NCI-H345 (cell line): ENCODE results near the gene SDSL.
A peak's percentile ranks its signal among the peaks of the same experiment; 100 is the strongest.

Experiments
- DNase-seq: peaks from one replicate; lab custom pipeline; 2025; lab: John Stamatoyannopoulos, UW

The SDSL gene

DNA sequence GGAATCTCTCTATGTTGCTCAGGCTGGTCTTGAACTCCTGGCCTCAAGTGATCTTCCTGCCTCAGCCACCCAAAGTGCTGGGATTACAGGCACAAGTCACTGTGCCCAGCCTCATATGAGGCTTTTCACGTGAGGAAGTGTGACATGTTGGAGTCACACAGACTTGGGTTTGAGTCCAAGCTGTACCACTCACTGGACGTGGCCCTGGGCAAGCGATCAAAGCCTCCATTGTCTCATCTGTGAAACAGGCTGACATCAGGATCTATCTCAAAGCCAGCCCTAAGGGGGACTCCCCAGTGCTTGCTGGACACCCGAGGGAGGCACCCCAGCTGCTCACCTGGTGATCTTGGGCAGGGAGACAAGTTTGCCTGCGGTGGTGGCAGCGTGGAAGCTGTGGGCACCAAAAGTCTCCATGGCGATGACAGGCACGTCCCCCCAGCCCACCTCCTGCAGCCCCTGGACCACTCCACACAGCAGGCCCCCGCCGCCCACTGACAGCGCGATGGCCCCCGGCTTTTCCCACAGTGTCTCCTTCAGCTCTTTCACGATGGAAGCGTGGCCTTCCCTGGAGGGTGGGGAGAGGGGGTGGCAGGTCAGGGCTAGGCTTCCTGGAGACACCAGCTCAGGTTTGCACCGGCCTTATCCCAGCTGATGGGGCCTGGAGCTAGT is 25.2 kb upstream of the SDSL start:
- DNase-seq, result no peak

DNA sequence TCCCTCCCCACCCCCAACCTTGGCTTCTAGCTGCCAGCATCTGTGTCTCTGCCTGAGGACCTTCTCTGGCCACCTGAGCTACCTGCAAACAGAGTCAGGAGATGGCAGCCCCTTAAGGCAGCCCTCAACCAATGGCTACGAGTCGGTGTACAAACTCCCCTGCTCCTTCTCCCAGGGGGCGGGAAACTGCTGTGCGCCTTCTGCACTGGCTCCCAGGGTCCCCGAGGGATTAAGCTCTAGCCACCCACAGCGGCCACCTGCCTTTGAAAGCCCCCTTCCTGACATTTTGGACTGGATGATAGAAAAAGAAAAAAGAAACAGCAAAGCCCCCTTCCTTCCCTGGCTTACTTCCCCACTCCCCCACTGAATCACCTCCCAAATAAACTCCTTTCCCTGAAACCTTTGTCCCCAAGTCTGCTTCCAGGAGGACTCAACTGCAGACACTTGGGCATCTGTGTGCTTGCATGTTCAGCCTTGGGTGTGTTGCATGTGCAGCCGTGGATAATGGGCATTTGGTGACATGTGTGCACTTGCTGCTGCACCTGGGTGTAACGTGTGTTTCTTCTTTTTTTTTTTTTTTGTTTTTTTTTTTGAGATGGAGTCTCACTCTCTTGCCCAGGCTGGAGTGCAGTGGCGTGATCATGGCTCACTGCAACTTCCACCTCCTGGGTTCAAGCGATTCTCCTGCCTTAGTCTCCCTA is 24.5 kb upstream of the SDSL start:
- DNase-seq, result no peak

DNA sequence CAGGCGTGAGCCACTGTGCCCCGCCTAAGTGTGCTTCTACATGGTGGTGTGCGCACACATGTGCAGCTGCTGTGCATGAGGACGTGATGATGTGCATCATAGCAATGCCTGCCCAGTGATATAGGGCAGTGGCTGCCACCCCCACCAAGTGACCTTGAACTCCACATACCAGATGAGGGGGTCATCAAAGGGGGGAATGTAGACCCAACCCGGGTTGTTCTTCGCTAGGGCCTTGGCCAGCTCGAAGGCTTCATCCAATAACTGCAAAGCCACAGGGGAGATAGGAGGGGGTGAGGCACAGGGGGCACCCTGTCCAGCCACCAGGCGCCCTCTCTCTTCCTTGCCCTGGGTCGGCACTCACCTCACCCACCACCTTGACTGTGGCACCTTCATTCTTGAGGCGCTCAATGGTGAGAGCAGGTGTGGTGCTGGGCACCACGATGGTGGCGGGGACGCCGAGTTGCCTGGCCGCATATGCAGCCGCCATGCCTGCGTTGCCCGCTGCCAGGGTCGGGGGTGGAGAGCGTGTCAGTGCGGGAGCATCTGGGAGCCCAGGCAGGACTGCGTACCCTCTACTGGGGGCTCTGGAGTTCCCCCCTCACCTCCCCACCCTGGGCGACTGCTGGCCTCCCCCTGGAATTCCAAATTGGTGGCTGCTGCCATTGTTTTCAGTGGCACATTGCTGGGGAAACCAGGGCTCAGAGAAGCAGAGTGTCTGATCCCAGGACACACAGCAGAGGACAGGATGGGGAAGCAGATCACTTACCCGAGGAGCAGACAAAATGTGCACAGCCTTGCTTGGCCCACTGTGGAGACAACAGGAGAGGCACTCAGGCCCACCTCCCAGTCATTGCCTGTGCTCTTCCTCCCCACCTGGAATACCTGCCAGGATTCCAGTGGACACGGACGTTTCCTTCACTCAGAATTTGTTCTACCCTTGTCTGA is 23.6 kb upstream of the SDSL start:
- no peak for DNase-seq

DNA sequence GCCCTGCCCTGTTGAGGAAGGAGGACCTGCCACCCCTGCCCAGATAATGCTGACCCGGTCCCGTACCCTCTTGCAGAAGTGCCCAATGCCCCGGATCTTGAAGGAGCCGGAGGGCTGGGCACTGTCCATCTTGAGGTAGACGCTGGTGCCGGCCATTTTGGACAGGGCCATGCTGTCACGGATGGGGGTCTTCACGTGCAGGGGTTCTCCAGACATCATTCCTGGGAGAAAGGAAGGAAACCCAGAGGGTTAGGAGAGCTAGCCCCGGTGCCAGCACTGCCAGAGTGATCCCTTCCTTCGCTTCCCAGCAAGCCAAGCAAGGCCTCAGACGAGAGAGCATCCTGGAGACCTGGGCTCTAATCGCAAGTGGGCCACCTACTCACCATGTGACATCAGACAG is 22.7 kb upstream of the SDSL start:
- no peak for DNase-seq

DNA sequence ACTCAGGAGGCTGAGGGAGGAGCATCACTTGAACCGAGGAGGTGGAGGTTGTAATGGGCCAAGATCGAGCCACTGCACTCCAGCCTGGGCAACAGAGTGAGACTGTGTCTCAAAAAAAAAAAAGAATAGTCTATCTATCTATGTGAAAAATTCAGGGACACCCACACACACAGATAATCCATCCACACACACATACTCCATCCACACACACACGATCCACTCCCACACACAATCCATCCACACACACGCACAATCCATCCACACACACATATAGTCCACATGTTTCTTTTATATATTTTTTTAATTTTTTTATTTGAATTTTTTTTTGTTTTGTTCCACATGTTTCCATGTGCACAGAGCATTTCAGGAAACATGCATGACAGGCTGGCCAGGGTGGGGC is 21.8 kb upstream of the SDSL start:
- DNase-seq, result no peak

DNA sequence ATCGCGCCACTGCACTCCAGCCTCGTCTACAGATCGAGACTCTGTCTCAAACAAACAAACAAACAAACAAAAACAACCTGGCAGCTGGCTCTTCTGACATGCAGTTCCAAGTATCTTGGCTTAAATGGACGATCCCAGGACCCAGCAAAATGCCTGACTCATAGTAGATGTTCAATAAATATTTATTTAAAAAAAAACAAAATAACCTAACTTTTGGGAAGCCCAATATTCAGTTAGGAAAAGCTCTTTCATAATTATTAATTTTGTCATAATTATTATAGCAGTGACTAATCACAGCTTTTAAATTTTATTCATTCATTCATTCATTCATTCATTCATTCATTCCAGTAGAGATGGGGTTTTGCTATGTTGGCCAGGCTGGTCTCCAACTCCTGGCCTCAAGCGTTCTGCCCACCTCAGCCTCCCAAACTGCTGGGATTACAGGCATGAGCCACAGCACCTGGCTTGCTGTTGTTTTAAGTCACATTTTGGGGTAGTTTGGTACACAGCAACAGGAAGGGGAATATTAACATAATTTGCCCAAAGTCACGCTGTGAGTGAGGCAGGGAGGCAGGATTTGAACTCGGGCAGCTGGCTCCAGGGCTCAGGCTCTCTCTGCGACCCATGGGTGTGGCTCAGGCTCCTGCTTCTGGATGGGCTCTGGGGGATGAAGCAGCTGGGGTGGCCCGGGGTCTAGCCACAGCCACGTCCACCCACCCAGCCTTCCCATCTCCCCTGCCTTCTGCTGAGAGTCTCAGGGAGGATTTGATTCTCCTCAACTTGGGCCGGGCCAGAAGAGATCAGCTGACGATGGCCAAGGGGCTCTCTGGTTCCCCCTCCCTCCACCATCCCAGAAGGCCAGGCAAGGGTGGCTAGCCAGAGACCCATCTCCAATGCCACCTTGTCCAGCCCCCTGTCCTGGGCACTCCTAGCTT is 20.8 kb upstream of the SDSL start:
- DNase-seq, result no peak

DNA sequence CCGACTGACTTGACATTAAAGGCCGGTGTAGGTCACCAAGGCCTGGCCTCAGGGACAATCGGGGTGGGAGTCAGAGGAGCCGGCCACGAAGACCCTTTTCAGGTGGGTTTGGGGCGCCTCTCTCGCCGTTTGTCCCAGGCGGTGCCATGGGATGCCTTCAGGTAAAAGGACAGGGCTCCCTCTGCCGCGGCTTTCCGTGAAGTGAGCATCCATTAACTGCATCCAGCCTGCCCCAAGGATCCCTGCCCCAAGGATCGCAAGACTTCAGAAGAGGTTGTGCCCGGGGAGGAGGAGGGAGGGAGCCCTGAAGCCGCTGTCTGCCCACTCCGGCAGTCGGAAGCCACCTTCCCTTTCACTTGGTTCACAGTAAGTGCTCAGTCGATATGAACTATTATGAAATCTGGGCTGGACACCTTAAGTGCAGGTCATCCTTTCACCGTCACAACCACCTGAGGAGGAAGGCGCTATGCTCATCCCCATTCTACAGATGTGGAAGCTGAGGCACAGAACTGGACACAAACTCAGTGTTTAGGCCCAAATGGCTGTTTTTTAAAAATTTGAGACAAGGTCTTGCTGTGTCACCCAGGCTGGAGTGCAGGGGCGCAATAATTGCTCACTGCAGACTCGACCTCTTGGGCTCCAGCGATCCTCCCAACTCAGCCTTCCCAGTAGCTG is 19.5 kb upstream of the SDSL start:
- DNase-seq, result no peak

DNA sequence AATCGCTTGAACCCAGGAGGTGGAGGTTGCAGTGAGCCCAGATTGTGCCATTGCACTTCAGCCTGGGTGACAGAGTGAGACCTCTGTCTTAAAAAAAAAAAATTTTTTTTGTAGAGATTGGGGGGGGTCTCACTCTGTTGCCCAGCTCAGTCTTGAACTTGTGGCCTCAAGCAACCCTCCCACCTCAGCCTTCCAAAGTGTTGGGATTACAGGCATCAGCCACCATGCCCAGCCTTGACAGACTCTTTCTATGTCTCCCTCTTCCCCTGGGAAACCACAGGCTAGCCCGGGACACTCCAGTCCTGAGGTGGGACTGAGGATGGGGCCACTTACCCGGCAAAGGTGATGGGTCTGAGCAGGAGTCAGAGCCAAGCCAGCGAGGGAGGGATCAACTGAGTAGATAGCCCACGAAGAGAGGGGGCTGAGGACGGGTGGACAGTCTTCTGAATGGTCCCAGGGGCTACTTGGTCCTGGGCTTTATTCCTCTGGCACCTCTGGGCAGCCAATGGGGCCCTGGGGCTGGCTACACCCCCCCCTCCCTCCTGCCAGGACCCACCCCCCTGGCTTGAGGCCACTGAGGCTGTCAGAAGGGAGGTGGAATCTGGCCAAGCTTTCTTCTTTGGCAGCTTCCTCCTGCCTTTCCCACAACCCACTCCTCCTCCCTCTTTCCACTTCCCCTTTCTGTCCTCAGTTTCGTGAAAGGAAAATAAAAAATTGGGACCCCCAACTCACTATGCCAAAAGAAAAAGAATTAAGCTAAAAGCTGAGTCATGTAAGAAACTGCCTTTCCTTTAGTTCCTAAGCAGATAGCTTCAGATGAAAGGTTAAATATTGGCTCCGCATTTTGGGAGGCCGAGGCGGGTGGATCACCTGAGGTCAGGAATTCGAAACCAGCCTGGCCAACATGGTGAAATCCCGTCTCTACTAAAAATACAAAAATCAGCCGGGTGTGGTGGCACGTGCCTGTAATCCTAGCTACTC is 18.5 kb upstream of the SDSL start, which contains the start of gene SDS:
Gene SDS (minus strand): TSS at position 453 of the 981 bp plus-strand sequence. CDS start 4,179 bp downstream, outside the sequence.
- DNase-seq, result no peak

DNA sequence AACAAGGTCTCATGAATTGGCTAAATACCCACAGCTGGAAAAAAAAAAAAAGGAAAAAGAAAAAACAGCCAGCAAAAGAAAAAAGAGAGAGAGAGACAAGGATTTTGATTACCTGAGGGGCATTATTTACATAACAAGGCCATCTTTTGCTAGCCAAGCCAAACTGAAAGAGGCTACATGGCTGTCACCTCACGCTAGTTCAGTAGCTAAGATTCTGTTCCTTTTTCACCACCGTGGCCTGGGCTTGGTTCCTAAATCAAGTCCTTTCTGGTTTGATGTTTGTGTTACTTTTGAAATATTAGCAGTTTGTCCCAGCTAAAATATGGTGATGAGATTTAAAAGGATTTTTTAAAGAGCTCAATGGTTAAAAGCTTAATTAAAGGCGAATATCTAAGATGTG is 16.5 kb upstream of the SDSL start:
- no peak for DNase-seq

DNA sequence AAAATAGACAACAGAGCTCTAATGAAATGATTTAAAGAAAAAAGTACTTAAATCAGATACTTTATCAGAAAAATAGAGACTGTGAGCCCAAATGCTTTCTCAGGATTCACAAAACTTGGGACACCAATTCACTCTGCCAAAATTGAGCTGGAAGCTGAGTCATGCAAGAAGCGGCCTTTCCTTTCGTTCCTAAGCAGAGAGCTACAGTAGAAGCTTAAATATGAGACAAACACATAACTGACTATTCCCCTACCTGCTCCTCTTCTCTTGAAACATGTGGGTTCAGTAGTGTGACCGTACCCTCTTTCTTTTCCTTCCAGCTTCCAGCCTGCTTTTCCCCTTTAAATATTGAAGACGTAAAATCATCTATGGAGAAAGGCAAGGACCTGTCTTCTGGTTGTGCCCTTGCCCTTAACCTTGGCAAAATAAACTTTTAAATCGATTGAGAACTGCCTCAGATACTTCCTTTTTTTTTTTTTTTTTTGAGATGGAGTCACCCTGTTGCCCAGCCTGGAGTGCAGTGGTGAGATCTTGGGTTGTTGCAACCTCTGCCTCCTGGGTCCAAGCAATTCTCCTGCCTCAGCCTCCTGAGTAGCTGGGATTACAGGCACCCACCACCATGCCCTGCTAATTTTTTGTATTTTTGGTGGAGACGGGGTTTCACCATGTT is 14.1 kb upstream of the SDSL start:
- DNase-seq, result no peak

DNA sequence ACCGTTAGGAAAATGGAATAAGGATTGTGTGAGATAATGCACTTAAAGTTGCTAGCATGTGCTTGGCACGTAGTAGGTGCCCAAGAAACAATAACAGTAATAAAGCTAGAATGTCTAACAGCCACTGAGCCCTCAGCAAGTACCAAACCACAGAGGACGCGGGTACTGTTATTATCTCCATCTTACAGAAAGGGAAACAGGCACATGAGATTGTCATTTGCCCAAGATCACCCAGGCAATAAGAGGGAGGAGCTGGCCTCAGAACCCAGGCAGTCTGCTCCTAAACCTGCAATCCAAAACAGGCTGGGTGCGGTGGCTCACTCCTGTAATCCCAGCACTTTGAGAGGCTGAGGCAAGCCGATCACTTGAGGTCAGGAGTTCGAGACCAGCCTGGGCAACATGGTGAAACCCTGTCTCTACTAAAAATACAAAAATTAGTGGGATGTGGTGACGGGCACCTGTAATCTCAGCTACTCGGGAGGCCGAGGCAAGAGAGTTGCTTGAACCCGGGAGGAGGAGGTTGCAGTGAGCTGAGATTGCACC is 13.4 kb upstream of the SDSL start:
- no peak for DNase-seq

DNA sequence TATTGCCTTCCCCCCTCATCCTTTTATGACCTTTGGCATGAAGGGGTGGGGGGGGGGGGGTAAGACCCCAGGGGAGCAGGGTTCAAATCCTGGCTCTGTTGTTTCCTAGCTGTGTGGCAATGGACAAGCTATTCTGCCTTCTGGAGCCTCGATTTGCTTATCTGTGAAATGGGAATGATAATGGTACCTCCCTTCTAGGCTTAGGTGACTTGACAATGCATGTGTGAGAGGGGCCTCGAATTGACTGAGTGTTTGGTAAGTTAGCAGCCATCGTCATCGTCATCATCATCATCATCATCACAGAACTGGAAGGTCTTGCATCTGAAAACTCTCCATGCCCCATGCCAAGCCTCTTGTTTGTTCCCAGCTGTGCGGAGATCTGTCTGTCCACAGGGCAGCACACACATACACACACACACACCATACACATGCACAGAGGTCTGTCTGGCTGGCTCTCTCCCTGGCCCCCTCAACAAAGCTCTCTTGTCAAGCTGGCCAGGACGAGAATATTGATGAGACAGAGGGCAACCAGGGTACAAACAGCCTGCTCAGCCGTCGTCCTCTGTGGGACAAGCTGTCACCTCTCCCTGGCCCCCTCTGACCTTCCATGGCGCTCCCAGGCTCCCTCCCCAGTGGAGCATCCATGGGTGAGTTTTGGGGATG is 12.6 kb upstream of the SDSL start:
- no peak for DNase-seq

DNA sequence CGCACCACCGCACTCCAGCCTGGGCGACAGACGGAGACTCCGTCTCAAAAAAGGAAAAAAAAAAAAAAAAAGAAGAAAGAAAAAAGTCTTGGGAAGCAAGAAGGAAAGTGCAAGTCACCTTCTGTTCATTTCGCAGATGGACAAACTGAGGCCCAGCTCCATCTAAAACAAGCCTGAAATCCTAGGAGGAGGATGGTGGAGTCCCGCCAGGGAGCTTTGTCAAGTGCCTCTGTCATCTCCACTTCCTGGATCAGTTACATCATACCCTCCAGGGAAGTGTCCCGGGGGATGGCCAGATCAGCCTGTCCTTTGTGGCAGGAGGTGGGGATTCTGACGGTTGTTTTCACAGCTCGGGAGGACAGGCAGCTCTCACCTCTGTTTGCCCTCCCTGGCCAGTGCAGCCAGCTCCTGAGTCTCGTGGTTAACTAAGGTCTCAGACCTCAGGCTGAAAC is 8.7 kb upstream of the SDSL start:
- peak; percentile 21 for DNase-seq

DNA sequence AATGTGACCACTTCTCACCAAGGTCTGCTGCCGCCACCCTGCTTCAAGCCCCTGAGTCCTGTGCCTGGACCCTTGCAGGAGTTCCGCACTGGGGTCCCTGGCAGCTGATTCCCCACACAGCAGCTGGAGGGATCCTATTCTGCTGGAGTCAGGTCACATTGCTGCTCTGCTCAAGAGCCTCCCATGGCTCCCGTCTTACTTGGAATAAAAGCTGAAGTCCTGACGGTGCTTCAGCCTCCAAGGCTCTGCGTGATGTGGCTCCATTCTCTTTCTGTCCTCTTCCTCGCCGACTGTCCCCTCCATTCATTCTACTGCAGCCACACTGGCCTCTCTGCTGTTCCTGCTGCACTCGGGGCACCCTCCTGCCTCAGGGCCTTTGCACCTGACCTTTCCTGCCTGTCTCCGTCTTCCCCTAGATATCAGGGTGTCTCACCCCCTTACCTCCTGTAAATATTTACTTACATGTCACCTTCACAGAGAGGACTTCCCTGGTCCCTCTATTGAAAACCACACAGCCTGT is 7.6 kb upstream of the SDSL start:
- DNase-seq, result no peak

DNA sequence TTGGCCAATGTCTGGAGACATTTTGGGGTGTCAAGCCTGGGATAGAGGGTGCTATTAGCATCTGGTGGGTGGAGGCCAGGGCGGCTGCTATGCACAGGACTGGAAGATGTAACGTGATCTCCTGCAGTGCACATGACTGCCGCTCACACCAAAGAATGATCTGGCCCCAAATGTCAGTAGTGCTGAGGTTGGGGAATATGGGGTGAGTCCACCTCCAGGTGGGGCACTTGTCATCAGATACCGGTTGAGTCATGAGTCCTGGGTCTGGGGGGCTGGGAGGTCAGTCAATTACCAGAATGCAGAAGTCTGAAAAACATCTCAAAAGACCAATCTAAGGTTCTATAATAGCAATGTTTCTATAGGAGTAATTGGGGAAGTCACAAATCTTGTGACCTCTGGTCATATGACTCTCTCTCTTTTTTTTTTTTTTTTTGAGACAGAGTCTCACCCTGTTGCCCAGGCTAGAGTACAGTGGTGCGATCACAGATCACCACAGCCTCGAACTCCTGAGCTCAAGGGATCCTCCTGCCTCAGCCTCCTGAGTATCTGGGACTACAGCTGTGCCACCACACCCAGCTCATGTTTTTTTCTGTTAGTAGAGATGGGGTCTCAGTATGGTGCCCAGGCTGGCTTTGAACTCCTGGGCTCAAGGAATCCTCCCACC is 6.0 kb upstream of the SDSL start:
- no peak for DNase-seq

DNA sequence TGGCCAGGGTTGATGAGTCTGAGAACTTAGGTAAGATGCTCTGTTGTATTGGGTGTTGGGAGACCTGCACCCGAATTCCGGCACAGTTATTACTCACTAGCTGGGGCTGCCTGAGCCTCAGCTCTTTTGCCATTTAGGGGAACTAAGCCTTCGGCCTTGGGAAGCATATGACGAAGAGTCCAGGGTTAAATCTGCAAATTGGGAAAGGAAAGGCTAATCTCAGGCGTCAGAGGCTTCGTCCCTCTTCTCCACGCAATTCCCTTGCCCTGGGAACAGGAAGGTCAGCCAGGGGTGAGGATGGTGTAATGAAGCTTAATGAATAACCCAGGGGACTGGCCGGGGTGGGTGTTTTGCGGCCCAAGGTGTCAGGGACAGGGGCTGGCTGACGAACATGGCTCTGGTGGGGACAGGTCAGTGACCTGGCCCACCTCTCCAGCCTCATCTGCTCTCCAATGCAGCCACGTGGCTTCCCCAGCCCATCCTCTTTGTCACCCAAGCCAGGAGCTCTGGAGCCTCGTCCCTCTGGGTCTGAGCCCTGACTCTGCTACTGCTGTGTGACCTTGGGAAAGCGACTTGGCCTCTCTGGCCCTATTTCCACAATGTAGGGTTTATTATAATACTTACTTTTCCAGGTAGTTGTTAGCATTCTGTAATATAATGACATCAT is 3.8 kb upstream of the SDSL start:
- no peak for DNase-seq
